H1 (cell line): ENCODE data around the gene ZDHHC11.
A peak's percentile ranks its signal among the peaks of the same experiment; 100 is the strongest.
"Not testable (repeated sequence)": the region's sequence is repeated elsewhere in the genome, so short reads cannot be mapped to it uniquely, and the experiment has no call there.

Experiments used
- ATF2 ChIP-seq: IDR thresholded peaks from 2 replicates; pipeline ENCODE4 v1.6.1; 2012; ENCODE audit warnings: low read length, inconsistent platforms
- CREB1 ChIP-seq: IDR thresholded peaks from 2 replicates; pipeline ENCODE4 v1.6.1; 2012; ENCODE audit warnings: inconsistent platforms
- CTCF ChIP-seq, 3 experiments: IDR thresholded peaks; 1 replicate in 2 of 3; 2 replicates in 1 of 3; pipeline versions ENCODE4 v1.5.1 to v1.6.1; 2011; ENCODE audit warnings: low read length in 3 of 3, mild to moderate bottlenecking in 3 of 3, inconsistent platforms in 2 of 3, low read depth in 1 of 3, moderate library complexity in 1 of 3; ENCODE audit not compliant: insufficient read depth in 1 of 3; ENCODE audit errors: control extremely low read depth in 1 of 3
- E2F6 ChIP-seq: IDR thresholded peaks from 2 replicates; pipeline ENCODE4 v1.6.1; 2012; ENCODE audit warnings: inconsistent platforms
- POLR2A ChIP-seq, 2 experiments: IDR thresholded peaks; 1 replicate in 1 of 2; 2 replicates in 1 of 2; pipeline ENCODE4 v1.6.1; 2011; ENCODE audit warnings: low read depth in 2 of 2, low read length in 2 of 2, mild to moderate bottlenecking in 2 of 2; ENCODE audit errors: control extremely low read depth in 1 of 2
- SRF ChIP-seq: IDR thresholded peaks from 2 replicates; pipeline ENCODE4 v1.6.1; 2011; ENCODE audit warnings: mild to moderate bottlenecking, low read depth, low read length, moderate library complexity
- ZNF274 ChIP-seq: IDR thresholded peaks from 2 replicates; pipeline ENCODE4 v1.7.0; 2012; ENCODE audit warnings: low read length, borderline replicate concordance; ENCODE audit errors: extremely low read depth

- not testable (repeated sequence) for TF ChIP-seq POLR2A (IDR thresholded peaks at IDR 0.05; ENCODE audit: control extremely low read depth in 1 of 2, low read depth in 2 of 2, low read length in 2 of 2); CTCF (IDR thresholded peaks at IDR 0.05; ENCODE audit: control extremely low read depth in 1 of 3, insufficient read depth in 1 of 3, low read depth in 1 of 3, low read length in 3 of 3); CREB1; SRF; ATF2; ZNF274
- 0 out of 2 replicates have a peak, but pooled peaks have one; percentile 29 for TF ChIP-seq E2F6
These were observed 66.8 kb downstream of the ZDHHC11 start for GRCh38 chr5:783881-784427.
